Muscle layer of duodenum (tissue), 2 donors: ENCODE results near the gene GNAI2.
A peak's percentile ranks its signal among the peaks of the same experiment; 100 is the strongest.
"Not testable (repeated sequence)": the region's sequence is repeated elsewhere in the genome, so short reads cannot be mapped to it uniquely, and the experiment has no call there.

Experiments used
- H3K27ac ChIP-seq: one replicate; pipeline ENCODE4 v1.7.0; 2013; ENCODE audit warnings: mild to moderate bottlenecking, low read length
- H3K27me3 ChIP-seq: one replicate; pipeline ENCODE4 v1.7.0; 2013; ENCODE audit warnings: low read depth, mild to moderate bottlenecking, control low read depth, low read length
- H3K36me3 ChIP-seq, 2 donors: one replicate each; pipeline ENCODE4 v1.7.0; 2013; ENCODE audit warnings: low read length in 2 of 2, control low read depth in 1 of 2, mild to moderate bottlenecking in 1 of 2; ENCODE audit not compliant: insufficient read depth in 2 of 2, control insufficient read depth in 1 of 2
- H3K4me1 ChIP-seq, 2 donors: one replicate each; pipeline ENCODE4 v1.7.0; 2013; ENCODE audit warnings: low read length in 2 of 2, mild to moderate bottlenecking in 2 of 2, control low read depth in 1 of 2, moderate library complexity in 1 of 2; ENCODE audit not compliant: insufficient read depth in 2 of 2, control insufficient read depth in 1 of 2
- H3K4me3 ChIP-seq, 2 donors: one replicate each; pipeline ENCODE4 v1.7.0; 2013; ENCODE audit warnings: low read length in 2 of 2, low read depth in 1 of 2, mild to moderate bottlenecking in 1 of 2
- H3K9me3 ChIP-seq, 2 donors: one replicate each; pipeline ENCODE4 v1.7.0; 2013; ENCODE audit warnings: low read length in 2 of 2, control low read depth in 1 of 2, mild to moderate bottlenecking in 1 of 2; ENCODE audit not compliant: control insufficient read depth in 1 of 2
- donor health status: healthy.

The GNAI2 gene

DNA sequence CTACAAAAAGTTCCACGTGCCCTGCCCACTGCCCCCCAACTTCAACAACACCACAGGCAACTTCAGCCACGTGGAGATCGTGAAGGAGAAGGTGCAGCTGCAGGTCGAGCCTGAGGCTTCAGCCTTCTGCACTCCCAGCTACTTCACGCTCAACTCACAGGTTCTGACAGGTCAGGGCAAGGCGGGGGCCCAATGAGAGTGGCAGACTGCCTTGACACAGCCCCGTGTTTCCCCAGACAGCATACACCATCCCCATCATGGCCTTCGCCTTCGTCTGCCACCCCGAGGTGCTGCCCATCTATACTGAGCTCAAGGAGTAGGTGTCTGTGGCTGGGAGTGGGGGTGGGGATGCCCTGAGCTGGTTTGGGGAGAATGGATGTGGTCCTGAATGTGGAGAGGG is 18.3 kb upstream of the GNAI2 start:
- Histone ChIP-seq H3K27ac (no peak overlapping the region), H3K4me3 (no peak overlapping the region), H3K4me1 (no peaks in the 10 kb centered on the region), H3K27me3 (no peaks in the 10 kb centered on the region), H3K9me3 (no peaks in the 10 kb centered on the region), H3K36me3 (no peaks in the 10 kb centered on the region)

DNA sequence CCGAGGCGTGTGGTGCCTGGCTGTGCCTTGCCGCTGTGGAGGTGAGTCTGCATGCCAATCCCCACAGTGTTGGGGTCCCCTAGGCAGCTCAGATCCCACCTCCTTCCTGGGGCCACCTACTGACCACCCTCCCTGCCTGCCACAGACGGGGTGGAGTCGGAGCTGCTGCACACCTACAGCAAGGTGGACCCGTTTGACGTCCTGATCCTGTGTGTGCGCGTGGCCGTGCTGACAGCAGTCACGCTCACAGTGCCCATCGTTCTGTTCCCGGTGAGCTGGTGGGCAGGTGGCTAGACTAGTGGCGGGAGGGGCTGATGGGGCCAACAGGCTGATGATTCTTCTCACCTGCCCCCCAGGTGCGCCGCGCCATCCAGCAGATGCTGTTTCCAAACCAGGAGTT is 17.6 kb upstream of the GNAI2 start:
- Histone ChIP-seq H3K36me3 (no peaks in the 10 kb centered on the region), H3K9me3 (no peaks in the 10 kb centered on the region), H3K27me3 (no peaks in the 10 kb centered on the region), H3K4me1 (no peaks in the 10 kb centered on the region), H3K4me3 (no peak overlapping the region), H3K27ac (no peak overlapping the region)

GRCh38 chr3:50219285-50219684 is 16.7 kb upstream of the GNAI2 start:
- Histone ChIP-seq H3K36me3 (no peaks in the 10 kb centered on the region), H3K4me3 (no peak overlapping the region), H3K9me3 (no peaks in the 10 kb centered on the region), H3K27ac (no peak overlapping the region), H3K4me1 (no peaks in the 10 kb centered on the region), H3K27me3 (no peaks in the 10 kb centered on the region)

- Histone ChIP-seq H3K9me3 (no peaks in the 10 kb centered on the region), H3K27ac (no peak overlapping the region), H3K4me3 (no peak overlapping the region), H3K27me3 (no peaks in the 10 kb centered on the region), H3K4me1 (no peaks in the 10 kb centered on the region), H3K36me3 (no peaks in the 10 kb centered on the region)
These were observed 15.9 kb upstream of the GNAI2 start for GRCh38 chr3:50220109-50220508.

DNA sequence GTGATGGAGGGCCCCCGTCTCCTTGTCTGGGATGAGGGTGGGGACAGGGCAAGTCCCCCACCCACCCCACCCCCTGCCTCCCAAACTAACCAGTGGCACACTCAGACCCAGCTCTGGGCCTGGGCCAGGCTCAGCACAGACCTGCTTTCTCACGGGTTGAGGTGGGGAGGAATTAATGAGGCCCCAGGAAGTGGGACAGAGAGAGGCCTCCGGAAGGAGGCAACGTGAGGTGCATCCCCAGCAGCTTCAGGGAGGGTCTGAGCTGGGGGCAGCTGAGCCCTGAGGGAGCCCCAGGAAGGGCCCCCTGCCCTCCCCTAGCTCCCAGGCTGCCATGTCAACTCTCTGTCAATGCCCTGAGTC is 15.0 kb upstream of the GNAI2 start:
- Histone ChIP-seq H3K4me1 (peaks cover 0 to under 1% of the 10 kb centered on the region in 2 donors), H3K36me3 (no peaks in the 10 kb centered on the region), H3K9me3 (no peaks in the 10 kb centered on the region), H3K27ac (no peak overlapping the region), H3K4me3 (no peak overlapping the region), H3K27me3 (no peaks in the 10 kb centered on the region)

DNA sequence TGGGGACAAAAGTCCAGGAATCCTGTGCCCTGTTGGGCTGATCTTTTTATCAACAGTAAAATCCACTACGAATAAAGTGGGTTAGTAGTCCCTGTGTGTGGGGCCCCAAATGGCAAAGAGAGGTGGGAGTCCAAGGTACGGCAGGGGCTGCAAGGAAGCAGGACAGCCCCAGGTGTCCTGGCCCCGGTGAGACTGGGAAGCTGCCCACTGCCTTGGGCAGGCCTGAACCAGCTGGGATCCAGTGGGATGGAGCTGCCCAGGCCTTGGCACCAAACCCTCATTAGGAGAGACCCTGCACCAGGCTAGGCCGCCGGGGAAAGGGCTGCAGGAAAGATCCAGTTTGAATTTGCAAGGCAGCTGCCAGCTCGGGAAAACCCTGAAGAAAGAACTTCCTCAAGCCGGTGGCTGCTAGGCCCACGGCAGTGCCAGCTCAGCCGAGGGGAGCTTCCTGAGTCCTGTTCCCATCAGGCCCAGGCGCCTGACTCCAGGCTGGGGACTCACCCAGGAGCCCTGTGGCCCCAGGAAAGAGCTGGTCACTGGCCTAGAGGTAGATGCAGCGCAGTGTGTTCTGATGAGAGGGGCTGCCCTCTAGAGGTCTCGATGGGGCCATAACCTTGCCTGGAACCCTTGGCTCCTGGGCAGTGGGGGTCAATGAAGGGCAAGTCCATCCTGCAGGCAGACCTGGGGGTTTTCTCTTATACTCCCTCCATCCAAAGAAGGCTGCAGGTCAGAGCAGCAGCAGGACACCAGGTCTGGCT is 14.4 kb upstream of the GNAI2 start:
- Histone ChIP-seq H3K4me1 (peaks cover 0 to 4% of the 10 kb centered on the region in 2 donors), H3K27me3 (no peaks in the 10 kb centered on the region), H3K9me3 (no peaks in the 10 kb centered on the region), H3K27ac (no peak overlapping the region), H3K4me3 (no peak overlapping the region), H3K36me3 (no peaks in the 10 kb centered on the region)

- H3K27ac ChIP-seq, result no peak overlapping the region
- H3K4me3 ChIP-seq, result no peak overlapping the region
- H3K4me1 ChIP-seq, result peaks cover 0 to 9% of the 10 kb centered on the region in 2 donors
- H3K27me3 ChIP-seq, result no peaks in the 10 kb centered on the region
- no peaks in the 10 kb centered on the region for H3K36me3 ChIP-seq
- H3K9me3 ChIP-seq, result no peaks in the 10 kb centered on the region
These were observed 13.9 kb upstream of the GNAI2 start for GRCh38 chr3:50222169-50222528.

DNA sequence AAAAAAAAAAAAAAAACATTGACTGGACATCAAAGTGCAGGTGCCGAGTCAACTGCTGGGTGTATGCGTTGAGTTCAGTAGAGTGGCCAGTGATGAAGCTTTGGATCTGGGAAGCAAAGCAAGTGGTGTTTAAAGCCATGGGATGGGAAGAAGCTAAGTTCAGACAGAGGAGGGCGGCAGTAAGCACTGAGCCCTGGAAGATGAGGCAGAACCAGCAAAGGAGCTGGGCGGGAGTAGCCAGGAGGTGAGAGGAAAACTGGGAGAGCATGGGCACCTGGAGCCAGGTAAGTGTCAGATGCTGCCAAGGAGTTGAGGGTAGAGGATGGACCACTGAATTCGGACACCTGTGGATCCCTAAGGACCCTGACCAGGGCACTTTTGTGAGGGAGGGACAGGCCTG is 11.4 kb upstream of the GNAI2 start:
- Histone ChIP-seq H3K4me1 (peaks cover 0 to 19% of the 10 kb centered on the region in 2 donors), H3K4me3 (no peak overlapping the region), H3K27me3 (no peaks in the 10 kb centered on the region), H3K36me3 (no peaks in the 10 kb centered on the region), H3K27ac (no peak overlapping the region), H3K9me3 (no peaks in the 10 kb centered on the region)

DNA sequence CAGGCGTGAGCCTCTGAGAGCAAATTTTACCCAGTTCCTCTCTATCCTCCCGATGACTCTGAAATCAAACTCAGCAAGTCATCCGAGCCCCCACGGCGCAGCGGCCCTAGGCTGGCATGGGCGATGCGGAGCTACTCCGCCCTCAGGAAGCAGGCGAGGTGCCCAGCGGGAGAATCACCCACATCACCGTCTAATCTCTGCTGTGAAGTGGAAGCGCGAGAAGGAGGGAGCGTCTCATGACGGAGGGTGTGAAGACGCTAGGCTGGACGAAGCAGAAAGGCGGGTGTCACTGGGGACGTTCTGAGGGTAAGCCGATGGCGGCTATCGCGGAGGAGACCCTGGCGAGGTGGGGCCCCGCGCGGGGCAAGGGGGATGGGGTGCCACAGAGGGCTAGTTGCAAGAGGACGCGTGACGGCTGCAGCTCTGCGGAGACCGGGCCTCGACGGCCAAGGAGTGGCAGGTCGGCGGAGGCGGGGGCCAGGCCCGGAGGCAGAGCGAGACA is 9.1 kb upstream of the GNAI2 start:
- peaks cover 0 to 19% of the 10 kb centered on the region in 2 donors for H3K4me1 ChIP-seq

GRCh38 chr3:50227390-50228183 is 8.4 kb upstream of the GNAI2 start:
- no peaks in the 10 kb centered on the region for H3K36me3 ChIP-seq
- peak overlapping the region; percentile 75 for H3K27ac ChIP-seq
- no peaks in the 10 kb centered on the region for H3K9me3 ChIP-seq
- no peaks in the 10 kb centered on the region for H3K27me3 ChIP-seq
- H3K4me1 ChIP-seq, result peaks cover 0 to 19% of the 10 kb centered on the region in 2 donors
- peak overlapping the region; percentile 81 to 85 for H3K4me3 ChIP-seq

More for the DNA sequence above, 9.1 kb upstream of the GNAI2 start:
- Histone ChIP-seq H3K27ac (no peak overlapping the region), H3K27me3 (no peaks in the 10 kb centered on the region), H3K9me3 (no peaks in the 10 kb centered on the region), H3K36me3 (no peaks in the 10 kb centered on the region), H3K4me3 (peak overlapping the region; percentile 53 to 81)

DNA sequence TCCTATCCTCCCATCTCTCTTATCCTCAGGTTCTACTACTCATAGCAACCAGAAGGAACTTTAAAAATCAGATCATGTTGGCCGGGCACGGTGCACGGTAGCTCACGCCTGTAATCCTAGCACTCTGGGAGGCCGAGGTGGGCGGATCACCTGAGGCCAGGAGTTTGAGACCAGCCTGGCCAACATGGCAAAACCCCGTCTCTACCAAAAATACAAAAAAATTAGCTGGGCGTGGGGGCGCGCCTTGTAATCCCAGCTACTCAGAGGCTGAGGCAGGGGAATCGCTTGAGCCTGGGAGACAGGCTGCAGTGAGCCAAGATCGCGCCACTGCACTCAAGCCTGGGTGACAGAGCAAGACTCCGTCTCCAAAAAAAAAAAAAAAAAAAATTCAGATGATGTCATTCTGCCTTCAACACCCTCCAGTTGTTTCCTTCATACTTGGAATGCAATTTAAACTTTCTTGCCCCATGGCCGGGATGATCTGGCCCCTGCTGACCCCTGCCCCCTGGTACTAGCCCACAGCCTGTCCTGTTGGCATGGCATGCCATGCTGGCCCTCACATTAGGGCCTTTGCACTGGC is 7.7 kb upstream of the GNAI2 start:
- not testable (repeated sequence) for H3K9me3 ChIP-seq, H3K27me3 ChIP-seq, H3K36me3 ChIP-seq
- Histone ChIP-seq H3K4me1 (peaks cover 0 to 19% of the 10 kb centered on the region in 2 donors), H3K4me3 (peak overlapping the region; percentile 81 to 85), H3K27ac (peak overlapping the region; percentile 75)
